Measurements from ENCODE around the gene IGFBP7.
A peak's percentile ranks its signal among the peaks of the same experiment; 100 is the strongest.

The IGFBP7 gene, protein sequence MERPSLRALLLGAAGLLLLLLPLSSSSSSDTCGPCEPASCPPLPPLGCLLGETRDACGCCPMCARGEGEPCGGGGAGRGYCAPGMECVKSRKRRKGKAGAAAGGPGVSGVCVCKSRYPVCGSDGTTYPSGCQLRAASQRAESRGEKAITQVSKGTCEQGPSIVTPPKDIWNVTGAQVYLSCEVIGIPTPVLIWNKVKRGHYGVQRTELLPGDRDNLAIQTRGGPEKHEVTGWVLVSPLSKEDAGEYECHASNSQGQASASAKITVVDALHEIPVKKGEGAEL

DNA sequence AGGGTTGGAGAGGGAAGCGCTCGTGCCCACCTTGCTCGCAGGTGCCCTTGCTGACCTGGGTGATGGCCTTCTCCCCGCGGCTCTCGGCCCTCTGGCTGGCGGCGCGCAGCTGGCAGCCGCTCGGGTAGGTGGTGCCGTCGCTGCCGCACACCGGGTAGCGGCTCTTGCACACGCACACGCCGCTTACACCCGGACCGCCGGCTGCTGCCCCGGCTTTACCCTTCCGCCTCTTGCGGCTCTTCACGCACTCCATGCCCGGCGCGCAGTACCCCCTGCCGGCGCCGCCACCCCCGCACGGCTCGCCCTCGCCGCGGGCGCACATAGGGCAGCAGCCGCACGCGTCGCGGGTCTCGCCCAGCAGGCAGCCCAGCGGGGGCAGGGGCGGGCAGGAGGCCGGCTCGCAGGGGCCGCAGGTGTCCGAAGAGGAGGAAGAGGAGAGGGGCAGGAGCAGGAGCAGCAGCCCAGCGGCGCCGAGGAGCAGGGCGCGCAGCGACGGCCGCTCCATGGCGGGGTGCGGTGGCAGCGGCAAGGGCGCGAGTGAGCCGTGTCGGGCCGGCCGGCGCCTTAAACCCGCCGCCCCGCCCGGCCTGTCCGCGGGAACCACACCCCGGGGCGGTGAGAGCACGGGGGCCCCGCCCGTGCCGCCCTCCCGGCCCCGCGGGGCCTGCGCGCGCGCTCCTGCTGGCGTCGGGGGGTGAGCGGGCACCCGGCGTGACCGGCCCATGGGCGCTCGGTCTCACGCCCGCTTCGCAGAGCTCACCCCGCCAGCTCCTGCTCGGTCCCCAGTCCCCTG, at the start of gene IGFBP7:
Gene IGFBP7 (minus strand): TSS at position 539 of the 793 bp plus-strand sequence. CDS start 34 bp downstream, at position 505.
- no peak for DNase-seq (ENCODE audit: low read depth)

DNA sequence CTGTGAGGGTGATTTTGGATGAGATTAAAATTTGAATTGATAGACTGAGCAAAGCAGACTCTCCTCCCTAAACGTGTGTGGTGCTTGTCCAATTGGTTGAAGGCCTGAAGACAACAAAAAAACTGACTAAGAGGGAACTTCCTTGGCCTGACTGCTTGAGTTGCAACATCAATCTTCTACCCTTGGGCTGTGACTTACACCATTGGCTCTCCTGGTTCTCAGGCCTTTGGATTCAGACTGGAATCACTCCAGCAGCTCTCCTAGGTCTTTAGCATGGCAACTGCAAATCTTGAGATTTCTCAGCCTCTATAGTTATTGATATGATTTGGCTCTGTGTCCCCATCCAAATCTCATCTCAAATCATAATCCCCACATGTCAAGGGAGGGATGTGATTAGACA, 49.7 kb upstream of the IGFBP7 start:
- no peak for DNase-seq (ENCODE audit: low read depth)

DNA sequence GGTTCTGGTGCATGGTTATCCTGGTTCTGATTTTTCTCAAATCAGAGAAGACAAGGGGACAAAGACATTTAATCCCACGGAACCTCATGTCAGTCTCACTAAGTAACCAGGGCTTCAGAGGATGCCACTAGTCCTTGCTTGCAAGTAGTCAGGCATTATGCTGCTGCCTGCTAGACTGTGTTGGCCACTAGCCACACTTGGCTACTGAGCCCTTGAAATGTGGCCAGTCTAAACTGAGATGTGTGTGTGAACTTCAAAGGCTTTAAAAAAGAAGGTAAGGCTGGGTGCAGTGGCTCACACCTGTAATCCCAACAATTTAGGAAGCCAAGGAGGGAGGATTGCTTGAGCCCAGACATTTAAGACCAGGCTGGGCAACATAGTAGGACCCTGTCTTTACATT, 48.6 kb upstream of the IGFBP7 start:
- DNase-seq (ENCODE audit: low read depth): no peak

DNA sequence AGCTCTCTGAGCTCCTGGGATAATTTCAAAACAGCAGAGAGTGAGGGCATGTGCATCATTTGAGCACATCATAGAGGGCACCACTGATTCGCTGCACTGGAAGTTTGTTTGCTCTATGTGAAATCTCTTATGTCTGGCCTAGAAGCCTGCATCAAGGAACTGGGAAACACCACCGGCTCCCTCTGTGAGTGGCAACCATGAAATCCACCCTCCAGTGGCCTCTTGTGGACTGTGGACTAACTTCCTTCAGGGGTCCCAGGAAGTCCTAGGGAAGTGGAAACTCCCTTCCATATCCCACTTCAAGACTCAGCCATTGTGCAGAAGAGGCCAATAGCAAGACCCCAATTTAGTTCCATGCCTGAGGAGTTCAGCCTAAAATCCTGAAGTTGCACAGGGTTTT, 48.0 kb upstream of the IGFBP7 start:
- no peak for DNase-seq (ENCODE audit: low read depth)

DNA sequence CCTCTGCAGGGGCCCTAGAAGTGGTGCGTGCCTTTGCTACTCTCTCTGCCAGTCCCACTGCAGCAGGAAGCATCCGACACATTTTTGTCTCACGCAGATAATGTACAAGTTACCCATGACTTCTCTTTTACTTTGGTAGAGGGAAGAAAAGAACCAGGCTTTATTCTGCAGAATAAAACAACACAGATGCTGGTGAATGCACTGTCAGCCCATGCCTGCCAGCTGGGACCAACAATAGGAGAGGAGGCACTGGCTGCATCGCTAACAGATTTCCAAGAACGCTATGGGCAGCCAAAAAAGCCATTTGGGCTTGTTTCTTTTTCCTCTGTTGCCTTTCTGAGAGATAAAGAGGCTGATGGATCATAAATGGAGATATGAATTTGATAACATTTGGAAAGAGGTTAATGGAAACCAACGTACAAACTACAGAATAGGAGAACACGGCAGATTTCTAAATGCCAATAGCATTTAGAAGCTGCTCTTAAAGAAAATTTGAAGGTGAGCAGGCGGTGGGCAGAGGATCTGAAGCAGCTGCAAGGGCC, 47.5 kb upstream of the IGFBP7 start:
- no peak for DNase-seq (ENCODE audit: low read depth)

DNA sequence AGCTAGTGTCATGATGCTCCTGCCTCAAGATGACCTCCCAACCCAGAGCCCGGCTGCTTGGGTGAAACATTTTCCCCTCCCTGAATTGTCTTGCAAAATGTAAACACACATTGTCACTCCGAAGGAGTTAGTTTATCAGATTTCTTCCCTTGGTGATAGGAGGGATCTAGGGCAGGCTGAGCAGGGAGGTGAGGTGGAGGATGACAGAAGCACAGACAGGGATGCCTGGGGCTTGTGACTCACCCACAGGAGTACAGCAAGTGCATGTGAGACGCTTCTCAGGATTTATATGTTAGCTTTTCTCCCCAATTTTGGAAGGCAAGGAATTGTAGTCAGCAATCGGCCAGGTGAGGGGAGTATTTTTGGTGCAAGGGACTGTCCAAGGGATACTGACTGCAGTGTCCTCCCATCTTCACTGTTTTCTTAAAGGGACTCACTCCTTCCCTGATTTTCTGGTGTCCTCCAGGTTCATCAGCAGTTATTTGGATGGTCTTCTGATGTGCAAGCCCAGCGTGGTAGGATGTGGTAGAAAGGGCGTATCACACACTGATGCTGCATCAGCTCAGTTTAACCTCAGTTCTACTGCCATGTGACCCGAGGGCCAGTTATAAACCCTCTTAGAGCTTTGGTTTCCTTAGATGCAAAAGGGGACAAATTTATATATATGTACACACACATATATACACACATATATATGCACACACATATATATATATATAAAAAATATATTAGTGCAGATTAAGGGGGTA, 46.2 kb upstream of the IGFBP7 start:
- DNase-seq (ENCODE audit: low read depth): no peak

DNA sequence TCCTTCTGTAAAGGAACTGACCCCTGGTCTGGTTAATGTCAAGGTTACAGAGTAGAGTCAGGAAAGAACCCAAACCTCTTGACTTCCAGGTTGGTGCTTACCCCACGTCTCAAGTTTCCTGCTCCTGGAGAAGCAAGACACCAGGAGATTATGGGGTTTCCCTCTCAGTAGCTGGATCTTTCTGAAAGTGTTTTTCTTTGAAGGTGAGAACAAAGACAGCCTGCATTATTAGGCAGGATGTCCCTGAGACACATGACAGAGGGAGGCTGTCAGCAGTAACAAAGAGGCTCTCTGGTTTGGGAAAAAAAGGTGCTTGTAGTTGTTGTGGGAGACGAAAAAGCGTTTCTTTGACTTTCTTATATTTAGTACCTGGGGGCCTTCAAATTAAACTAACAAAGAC, 44.7 kb upstream of the IGFBP7 start:
- no peak for DNase-seq (ENCODE audit: low read depth)

DNA sequence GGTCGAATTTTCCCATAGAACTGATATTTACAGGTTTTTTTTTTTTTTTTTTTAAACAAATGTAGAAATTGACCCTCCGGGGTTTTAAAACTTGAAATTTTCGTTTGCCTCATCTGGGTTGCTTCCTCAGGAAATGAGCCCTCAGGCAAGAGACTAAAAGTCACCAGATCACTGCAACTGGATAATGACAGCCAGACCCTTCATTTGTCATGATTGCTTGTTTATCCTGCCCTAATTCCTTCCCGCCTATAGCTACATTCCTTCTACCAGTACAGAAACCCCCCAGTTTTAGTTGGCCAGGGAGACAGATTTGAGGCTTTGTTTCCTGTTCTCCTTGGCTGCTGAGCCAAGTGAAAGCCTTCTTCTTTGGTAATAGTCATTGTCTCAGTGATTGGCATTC, 44.0 kb upstream of the IGFBP7 start:
- DNase-seq (ENCODE audit: low read depth): no peak

DNA sequence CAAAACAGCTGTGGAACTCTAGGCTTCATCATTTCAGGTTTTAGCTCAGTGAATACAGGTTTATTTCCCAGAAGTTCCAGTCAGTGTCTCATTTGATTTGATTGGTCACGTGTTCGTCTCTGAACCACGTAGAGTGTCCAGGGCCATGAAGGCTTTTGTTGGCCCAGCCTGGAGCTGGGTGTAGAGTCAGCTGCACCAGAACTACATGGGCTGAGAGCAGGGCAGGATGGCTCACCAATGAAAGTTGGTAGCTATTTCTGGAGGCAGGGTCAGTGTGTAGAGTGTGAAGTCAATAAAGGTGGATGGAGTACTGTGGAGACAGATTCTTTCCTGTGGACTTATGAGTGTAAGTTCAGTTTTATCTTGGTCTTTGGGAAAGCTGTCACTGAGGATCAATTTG, 43.0 kb upstream of the IGFBP7 start:
- DNase-seq (ENCODE audit: low read depth): no peak

DNA sequence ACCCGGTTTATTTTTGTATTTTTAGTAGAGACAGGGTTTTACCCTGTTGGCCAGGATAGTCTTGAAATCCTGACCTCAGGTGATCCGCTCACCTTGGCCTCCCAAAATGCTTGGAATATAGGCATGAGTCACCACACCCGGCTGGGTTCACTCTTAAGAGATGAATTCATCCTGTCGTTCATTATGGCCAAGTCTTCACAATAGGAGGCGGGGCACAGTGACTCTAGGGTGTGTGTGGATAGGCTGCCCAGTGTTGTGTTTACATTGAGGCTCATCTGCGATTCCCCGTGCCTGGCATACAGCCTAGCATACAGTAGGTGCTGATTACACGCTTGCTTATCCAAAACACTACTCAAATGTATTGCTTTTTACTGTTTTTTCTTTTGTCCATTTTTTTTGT, 41.3 kb upstream of the IGFBP7 start:
- DNase-seq (ENCODE audit: low read depth): no peak

DNA sequence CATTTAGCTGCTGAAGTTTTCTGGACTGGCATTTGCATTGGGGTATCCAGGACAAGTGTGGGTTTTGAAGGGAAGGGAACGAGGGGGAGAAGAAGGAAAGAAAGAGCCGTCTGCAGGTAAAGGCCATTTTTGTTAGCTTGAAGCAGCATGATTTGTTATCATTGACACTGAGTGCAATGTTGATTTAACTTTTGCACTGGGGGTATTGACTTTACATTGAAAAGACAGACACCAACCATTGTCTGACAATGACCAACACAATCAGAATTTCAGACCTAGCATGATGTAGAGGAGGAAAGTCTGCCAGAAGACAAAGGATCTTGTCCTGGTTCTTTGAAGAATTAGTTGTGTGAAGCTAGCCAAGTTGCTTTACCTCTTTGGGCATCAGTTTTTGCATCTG, 39.6 kb upstream of the IGFBP7 start:
- DNase-seq (ENCODE audit: low read depth): no peak

DNA sequence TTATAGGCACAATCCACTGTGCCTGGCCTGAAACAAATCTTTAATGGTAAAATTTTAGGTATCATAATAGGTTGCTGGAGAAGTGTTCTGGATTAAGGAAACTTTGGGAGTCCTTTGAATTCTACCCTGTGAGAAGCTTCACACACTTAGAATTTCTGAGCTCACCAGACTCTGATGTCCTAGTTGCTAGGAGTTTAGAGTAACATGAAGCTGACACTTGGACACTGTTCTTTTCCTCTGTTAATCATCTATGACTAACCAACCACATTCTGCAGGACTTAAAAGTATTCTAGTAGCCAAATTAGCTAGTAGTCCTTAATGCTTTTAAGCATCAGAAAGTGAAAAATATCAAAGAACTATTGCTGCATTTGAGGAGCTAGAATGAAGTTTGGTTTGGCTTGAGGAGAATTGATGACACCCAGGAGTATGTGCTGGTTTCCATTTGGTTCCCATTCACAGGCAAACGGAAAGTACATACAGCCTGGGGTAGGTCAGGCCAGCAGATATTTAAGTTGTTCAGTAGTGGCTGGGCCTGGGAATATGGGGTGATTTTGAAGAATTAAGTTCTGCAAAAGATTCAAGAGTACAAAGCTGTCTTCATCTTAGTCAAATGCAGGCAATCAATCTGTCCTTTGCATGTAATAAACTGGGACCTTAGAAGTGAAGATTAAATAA, 38.8 kb upstream of the IGFBP7 start:
- peak; percentile 58 for DNase-seq (ENCODE audit: low read depth)

DNA sequence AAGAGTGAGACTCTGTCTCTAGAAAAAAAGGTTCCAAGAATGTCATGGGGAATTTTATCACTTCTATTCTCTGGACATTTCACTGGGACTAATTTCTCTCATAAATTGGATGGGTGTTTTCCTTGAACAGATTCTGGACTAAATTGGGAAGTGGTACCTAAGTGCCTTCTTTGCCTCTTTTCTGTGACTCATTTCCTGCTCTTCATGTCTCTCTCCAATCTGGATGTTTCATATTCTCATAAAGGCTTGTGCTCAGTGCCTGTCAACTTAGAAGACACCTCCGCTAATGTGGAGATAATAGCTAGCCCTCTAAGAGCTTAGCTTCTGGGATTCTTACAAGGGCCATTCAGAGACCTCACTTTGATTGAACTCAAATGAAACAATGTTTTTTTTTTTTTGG, 38.0 kb upstream of the IGFBP7 start:
- DNase-seq (ENCODE audit: low read depth): no peak

DNA sequence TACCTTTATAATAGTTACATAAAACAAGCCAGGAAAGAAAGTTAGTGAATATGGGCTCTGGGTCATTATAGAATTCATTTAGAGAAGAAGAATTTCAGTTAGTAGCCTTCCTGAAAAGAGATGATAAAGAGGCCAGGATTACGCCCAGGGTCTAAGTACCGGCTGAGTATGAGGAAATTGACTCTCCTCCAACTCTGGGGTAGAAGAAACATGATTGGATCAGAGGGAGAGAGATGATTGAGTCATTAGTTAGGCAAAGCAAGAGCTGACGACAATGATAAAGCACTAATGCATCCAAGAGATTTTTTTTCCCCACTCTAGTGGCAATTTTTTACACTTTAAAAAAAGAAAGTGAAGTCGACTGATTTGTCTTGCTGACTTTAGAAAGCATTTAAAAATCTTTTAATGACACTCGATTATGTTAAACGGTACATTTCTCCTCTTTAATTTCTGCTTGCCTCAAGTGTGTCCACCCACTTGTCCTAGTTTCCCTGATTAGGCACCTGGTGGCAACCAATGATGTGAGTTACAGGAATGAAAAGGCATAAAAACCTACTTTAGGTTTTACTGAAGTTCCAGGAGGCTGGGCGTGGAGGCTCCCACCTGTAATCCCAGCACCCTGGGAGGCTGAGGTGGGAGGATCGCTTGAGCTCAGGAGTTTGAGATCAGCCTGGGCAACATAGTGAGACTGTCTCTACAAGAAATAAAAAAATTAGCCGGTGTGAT, 37.3 kb upstream of the IGFBP7 start:
- DNase-seq (ENCODE audit: low read depth): peak; percentile 50

DNA sequence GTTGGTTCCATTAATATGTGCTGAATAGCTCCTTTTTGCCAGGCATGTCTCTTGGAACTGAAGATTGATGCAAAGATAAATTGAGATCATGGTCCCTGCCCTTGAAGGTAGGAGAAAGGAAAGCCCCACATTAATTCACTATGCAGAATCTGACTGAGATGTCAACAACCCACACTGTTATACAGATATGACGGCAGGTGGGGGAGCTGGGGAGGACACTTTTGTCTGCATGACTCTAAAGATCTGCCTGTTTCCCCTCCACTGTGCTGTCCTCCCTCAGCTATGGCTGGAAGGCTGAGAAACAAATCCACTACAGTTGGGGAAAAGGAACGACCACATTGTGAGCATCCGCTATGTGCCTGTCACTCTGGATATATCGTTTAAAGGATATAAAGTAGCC, 36.3 kb upstream of the IGFBP7 start:
- no peak for DNase-seq (ENCODE audit: low read depth)

DNA sequence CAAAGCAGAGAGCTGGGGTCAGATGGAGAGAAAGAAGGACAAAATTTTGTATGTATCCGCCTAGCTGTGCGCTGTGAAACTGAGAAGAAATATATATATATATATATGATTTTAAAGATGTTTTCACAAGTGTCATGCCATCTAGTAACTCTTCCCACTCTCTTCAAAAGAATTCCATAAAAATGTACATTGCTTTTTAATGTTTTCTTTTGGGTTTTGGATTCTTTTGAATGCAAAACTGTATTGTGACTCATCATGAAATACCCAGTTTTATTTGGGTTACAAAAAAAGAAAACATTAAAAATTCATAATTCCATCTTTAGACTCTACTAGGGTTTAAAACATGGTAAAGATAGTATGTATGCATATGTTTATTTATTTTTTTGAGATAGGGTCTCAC, 34.3 kb upstream of the IGFBP7 start:
- no peak for DNase-seq (ENCODE audit: low read depth)

DNA sequence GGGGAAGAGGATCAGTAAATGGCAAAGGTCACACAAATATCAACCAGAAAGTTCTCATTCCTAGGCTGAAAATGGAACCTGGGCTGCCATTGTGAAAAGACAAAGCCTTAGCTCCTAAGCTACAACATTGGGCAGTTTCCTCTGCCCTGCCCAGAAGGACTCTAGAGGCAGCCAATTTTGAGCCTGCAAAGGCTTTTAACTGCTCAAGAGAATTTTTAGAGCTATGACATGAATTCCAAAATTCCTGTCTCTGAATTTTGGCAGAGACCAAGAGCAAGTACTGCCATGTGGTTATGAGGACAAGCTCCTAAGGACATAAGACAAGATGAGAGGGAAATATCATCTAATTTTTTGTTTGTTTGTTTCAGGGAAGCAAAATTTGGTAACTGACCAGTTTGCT, 29.6 kb upstream of the IGFBP7 start:
- DNase-seq (ENCODE audit: low read depth): no peak

DNA sequence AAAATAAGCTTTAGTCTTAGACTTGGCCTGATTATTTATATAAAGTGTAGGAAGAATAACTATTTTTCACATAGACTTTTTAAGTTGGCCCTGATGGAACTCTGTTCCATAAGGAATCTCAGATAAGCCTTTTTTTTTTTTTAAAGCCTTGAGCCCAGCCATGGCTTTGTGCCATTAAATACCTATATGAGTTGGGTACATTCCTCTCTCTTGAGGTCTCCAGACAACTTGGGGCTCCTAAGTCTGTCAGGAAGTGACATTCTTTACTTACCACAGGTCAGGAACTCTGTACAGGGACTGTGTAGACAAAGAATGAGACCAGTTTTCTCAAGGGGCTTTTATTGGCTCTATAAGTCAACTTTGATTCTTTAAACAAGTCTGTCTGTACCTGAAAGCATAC, 27.1 kb upstream of the IGFBP7 start:
- DNase-seq (ENCODE audit: low read depth): no peak

DNA sequence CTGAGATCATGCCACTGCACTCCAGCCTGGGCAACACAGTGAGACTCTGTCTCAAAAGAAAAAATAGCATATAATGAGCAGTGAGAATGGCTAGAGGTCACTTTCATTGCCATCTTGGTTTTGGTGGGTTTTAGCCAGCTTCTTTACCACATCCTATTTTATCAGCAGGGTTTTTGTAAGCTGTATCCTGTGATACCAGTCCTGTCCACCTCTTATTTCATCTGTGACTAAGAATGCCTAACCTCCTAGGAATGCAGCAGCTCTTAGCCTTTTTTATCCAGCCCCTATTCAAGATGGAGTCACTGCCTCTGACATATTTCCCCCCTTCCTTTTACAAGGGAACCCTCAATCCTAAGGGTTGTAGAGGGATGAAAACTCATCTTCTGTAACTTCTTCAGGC, 26.1 kb upstream of the IGFBP7 start:
- no peak for DNase-seq (ENCODE audit: low read depth)

DNA sequence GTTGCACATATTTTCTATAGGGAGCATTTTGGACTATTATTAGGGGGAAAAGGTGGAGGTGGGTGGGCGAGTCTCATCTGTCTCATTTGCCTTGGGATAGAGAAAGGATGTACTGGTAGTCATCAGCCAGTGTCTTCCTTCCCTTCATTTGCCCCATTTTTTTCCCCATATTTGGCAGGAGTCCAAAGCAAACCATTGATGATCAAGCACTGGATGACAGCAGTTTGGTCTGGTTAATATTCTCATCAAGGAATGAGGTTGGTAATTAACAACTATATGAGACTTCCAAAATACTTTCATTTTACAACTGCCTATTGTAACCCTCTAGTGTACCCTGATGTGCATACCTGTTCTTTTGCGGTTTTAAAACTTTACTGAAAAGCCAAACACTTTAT, 22.6 kb upstream of the IGFBP7 start:
- no peak for DNase-seq (ENCODE audit: low read depth)
